ENCODE data around the gene ADAMTS2. TPM values are rescaled to one million over a fixed set of nuclear protein-coding genes. Genes with fewer than 3 reads are reported as not detected.

Gene ADAMTS2
- total RNA-seq, 3 donors from 2014 or later (not counting 1 experiment from before 2014, with no cell fraction given) = 0.28 TPM; not detected in 2

DNA sequence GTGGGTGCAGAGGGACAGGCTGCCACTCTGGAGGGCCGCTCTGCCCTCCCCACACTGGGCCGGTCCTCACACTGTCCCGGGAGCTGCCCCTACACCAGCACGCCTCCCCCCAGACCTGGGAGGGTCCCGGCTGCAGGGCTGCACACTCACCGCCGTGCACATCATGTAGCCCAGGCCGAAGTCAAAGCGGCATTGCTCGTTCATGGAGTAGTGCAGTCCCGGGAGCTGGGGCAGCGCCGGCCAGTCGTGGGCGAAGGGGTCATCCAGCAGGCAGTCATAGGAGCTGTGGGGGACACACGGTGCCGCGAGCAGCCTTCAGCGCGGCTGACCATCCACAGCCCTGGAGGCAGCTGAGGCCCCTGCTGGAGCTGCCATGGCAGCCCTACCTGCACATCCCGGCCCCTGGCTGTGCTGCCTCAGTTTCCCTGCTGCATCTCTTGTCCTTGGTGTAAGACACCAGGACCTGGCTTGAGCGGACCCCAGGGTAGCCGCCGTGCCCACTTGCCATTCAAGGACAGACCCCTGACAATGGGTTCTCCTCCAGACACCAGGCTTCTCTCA lies 191.8 kb downstream of the ADAMTS2 start:
- H3K27ac Mint-ChIP-seq = no peak overlapping the region
- WGBS (ENCODE audit: insufficient coverage) = 95% methylated on average over 24 of the region's 24 CpGs
- ATAC-seq (no peak), DNase-seq (no peak)
- intact Hi-C loops (cut with micrococcal nuclease) = no loop called here
- Histone ChIP-seq H3K27ac (ENCODE audit: low read length) (no peak overlapping the region), H3K4me1 (ENCODE audit: control insufficient read depth, insufficient read depth, low read length) (no peaks in the 10 kb centered on the region), H3K9me3 (ENCODE audit: control insufficient read depth, insufficient read depth, low read length) (no peaks in the 10 kb centered on the region), H3K36me3 (ENCODE audit: control insufficient read depth, insufficient read depth, low read length) (no peaks in the 10 kb centered on the region), H3K4me3 (ENCODE audit: low read length) (no peak overlapping the region), H3K27me3 (ENCODE audit: control insufficient read depth, insufficient read depth, low read length) (no peaks in the 10 kb centered on the region)
- H3K9me3 Mint-ChIP-seq = no peaks in the 10 kb centered on the region
- H3K27me3 Mint-ChIP-seq (ENCODE audit: low read depth in 2 of 2) = no peaks in the 10 kb centered on the region
- TF ChIP-seq, protein P1, sequence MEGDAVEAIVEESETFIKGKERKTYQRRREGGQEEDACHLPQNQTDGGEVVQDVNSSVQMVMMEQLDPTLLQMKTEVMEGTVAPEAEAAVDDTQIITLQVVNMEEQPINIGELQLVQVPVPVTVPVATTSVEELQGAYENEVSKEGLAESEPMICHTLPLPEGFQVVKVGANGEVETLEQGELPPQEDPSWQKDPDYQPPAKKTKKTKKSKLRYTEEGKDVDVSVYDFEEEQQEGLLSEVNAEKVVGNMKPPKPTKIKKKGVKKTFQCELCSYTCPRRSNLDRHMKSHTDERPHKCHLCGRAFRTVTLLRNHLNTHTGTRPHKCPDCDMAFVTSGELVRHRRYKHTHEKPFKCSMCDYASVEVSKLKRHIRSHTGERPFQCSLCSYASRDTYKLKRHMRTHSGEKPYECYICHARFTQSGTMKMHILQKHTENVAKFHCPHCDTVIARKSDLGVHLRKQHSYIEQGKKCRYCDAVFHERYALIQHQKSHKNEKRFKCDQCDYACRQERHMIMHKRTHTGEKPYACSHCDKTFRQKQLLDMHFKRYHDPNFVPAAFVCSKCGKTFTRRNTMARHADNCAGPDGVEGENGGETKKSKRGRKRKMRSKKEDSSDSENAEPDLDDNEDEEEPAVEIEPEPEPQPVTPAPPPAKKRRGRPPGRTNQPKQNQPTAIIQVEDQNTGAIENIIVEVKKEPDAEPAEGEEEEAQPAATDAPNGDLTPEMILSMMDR (IDR thresholded peaks at IDR 0.05) = no peak
- H3K36me3 Mint-ChIP-seq = no peaks in the 10 kb centered on the region
- H3K4me3 Mint-ChIP-seq = no peak overlapping the region
- no peaks in the 10 kb centered on the region for H3K4me1 Mint-ChIP-seq

DNA sequence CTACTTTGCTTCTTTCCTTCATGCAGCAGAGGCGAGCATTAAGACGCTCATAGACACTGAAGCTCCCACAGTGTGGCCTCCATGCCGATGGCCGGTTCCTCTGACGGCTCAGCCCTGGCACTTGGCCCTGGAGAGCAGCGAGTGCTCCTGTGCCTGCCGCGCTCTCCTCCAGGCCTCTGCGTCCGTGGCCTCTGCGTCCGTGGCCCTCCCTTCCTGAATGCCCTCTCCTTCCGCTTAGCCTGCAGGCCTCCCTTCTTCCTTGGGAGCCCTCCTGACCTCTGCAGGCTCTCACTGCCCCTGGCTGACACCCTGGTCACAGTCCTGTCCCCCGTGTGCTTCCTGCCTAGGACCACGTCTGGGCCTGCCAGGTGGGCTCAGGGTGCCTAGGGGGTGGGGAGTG lies 192.3 kb downstream of the ADAMTS2 start:
- H3K36me3 ChIP-seq (ENCODE audit: control insufficient read depth, insufficient read depth, low read length) = no peaks in the 10 kb centered on the region
- no peaks in the 10 kb centered on the region for H3K27me3 ChIP-seq (ENCODE audit: control insufficient read depth, insufficient read depth, low read length)
- TF ChIP-seq, protein P1 (IDR thresholded peaks at IDR 0.05) = no peak
- H3K27ac ChIP-seq (ENCODE audit: low read length) = no peak overlapping the region
- intact Hi-C loops (cut with micrococcal nuclease) = no loop called here
- Mint-ChIP-seq H3K9me3 (no peaks in the 10 kb centered on the region), H3K36me3 (no peaks in the 10 kb centered on the region), H3K27me3 (ENCODE audit: low read depth in 2 of 2) (no peaks in the 10 kb centered on the region), H3K4me3 (no peak overlapping the region), H3K27ac (no peak overlapping the region), H3K4me1 (no peaks in the 10 kb centered on the region)
- H3K4me3 ChIP-seq (ENCODE audit: low read length) = no peak overlapping the region
- H3K4me1 ChIP-seq (ENCODE audit: control insufficient read depth, insufficient read depth, low read length) = no peaks in the 10 kb centered on the region
- 93% methylated on average over 15 of the region's 15 CpGs for WGBS (ENCODE audit: insufficient coverage)
- no peaks in the 10 kb centered on the region for H3K9me3 ChIP-seq (ENCODE audit: control insufficient read depth, insufficient read depth, low read length)
- ATAC-seq (no peak), DNase-seq (no peak)

DNA sequence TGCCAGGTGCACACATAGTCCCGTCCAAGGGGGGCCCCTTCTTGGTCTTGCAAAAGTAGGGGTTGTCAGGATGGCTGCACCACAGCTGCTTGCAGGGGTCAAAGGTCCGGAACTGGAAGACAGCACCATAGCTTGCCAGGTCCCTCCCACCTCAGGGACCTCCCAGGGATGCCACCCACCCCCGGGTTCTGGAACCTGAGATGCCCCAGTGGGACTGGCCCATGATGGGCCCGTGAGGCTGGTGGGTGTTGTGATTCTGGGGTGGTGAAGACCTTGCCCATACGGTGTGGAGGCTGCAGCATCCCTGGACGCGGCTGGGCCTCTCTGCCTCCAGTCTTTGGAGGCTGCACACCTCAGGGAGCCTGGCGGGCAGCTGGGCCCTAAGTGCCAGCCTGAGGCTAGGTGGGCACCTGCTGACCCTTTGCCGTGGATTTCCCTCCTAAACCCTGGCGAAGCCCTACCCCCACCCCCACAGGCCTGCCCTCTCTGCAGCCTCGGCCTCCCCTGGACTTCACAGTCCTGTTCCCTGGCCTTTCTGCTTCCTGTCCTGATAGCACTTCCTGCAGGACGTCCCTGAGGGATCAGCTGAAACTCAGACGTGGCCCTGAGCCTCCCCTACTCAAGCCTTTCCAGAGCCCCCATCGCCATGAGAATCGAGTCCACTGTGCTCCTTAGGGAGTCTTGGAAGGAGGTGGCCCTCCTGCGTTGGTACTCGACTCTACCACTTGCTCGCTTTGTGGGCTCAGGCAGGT lies 192.9 kb downstream of the ADAMTS2 start:
- H3K36me3 Mint-ChIP-seq = no peaks in the 10 kb centered on the region
- intact Hi-C loops (cut with micrococcal nuclease) = no loop called here
- no peak overlapping the region for H3K27ac Mint-ChIP-seq
- WGBS (ENCODE audit: insufficient coverage) = 86% methylated on average over 18 of the region's 18 CpGs
- no peaks in the 10 kb centered on the region for H3K4me1 ChIP-seq (ENCODE audit: control insufficient read depth, insufficient read depth, low read length)
- H3K27me3 ChIP-seq (ENCODE audit: control insufficient read depth, insufficient read depth, low read length) = no peaks in the 10 kb centered on the region
- no peak overlapping the region for H3K4me3 ChIP-seq (ENCODE audit: low read length)
- ATAC-seq (no peak), DNase-seq (no peak)
- H3K36me3 ChIP-seq (ENCODE audit: control insufficient read depth, insufficient read depth, low read length) = no peaks in the 10 kb centered on the region
- TF ChIP-seq, protein P1 (IDR thresholded peaks at IDR 0.05) = no peak
- no peaks in the 10 kb centered on the region for H3K9me3 Mint-ChIP-seq
- H3K4me1 Mint-ChIP-seq = no peaks in the 10 kb centered on the region
- no peaks in the 10 kb centered on the region for H3K27me3 Mint-ChIP-seq (ENCODE audit: low read depth in 2 of 2)
- H3K27ac ChIP-seq (ENCODE audit: low read length) = no peak overlapping the region
- H3K4me3 Mint-ChIP-seq = no peak overlapping the region
- no peaks in the 10 kb centered on the region for H3K9me3 ChIP-seq (ENCODE audit: control insufficient read depth, insufficient read depth, low read length)

Measured in natural killer cell (primary cell).